ENCODE measurements around the gene DUSP9. TPM values are rescaled to one million over a fixed set of nuclear protein-coding genes. Genes with fewer than 3 reads are reported as not detected.

Gene DUSP9
- total RNA-seq, 1 donor from 2014 or later = 0.21 TPM

DNA sequence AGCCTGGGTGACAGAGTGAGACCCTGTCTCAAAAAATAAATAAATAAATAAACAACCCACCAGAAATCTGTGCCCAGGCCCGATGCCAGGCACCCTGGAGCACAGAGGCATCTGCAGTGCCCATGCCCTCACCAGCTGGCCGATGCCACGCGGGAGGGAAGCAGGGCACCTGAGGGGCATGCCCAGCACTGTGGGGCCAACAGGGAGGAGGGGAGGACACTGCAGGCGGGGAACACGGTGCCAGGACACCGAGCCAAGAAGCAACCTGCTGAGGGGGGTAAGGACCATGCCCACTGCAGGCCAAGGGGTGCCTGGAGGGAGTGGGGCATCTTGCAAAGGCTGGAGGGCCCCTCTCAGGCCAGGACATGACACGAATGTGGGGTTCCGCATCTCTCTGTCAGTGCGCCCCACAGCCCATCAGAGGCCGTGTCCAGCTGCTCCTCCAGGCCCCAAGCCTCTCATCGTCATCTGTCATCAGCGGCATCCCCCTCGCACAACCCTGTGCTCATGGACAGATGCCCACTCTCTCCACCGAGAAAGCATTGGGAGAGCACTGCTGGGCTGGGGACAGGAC lies 13.3 kb upstream of the DUSP9 start:
- no peak for DNase-seq (ENCODE audit: low spot score)
- H3K27me3 Mint-ChIP-seq (ENCODE audit: insufficient read depth, low read depth) = peaks cover 8% of the 10 kb centered on the region
- no peak overlapping the region for H3K4me3 ChIP-seq
- no peaks in the 10 kb centered on the region for H3K79me2 ChIP-seq (ENCODE audit: low read depth)
- H3K9me3 ChIP-seq (ENCODE audit: low read depth) = no peaks in the 10 kb centered on the region
- H3K27me3 ChIP-seq = no peaks in the 10 kb centered on the region
- no peaks in the 10 kb centered on the region for H4K20me1 ChIP-seq (ENCODE audit: low read depth)
- no peaks in the 10 kb centered on the region for H3K4me1 ChIP-seq
- H3K4me1 Mint-ChIP-seq = peaks cover 5% of the 10 kb centered on the region
- no peak overlapping the region for H3K4me2 ChIP-seq
- H3K4me3 Mint-ChIP-seq = no peak overlapping the region
- H3K27ac ChIP-seq = no peak overlapping the region
- H3K36me3 ChIP-seq = no peaks in the 10 kb centered on the region
- TF ChIP-seq CTCF (IDR thresholded peaks at IDR 0.05) (no peak), EZH2phosphoT487 (IDR thresholded peaks at IDR 0.05) (no peak), EZH2 (IDR thresholded peaks at IDR 0.05) (no peak)
- no peak overlapping the region for H2AFZ ChIP-seq (replicated peaks)
- H3K9ac ChIP-seq = no peak overlapping the region
- H3F3A ChIP-seq (ENCODE audit: low read depth) = no peaks in the 10 kb centered on the region
- no peaks in the 10 kb centered on the region for H3K36me3 Mint-ChIP-seq
- H3K9me3 Mint-ChIP-seq = peaks cover 33% of the 10 kb centered on the region
- H3K27ac Mint-ChIP-seq = no peak overlapping the region

DNA sequence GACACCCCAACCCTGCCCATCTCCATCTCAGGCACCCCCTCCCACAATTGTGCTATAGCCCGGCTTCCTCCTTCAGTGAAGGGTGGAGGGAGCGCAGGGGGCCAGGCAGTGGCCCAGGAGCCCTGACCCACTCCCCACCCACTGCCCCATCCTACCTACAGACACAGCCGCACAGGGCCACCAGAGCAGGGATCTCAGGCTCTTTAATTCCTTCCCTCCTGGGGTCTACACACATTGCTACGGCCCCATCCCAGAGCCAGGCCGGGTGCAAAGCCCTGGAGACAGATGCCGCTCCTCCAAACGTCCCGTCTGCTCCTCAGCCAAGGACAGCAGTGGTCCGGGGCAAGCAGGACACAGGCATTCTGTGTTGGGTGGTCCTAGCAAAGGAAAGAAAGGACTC lies 12.8 kb upstream of the DUSP9 start:
- no peak overlapping the region for H3K4me3 Mint-ChIP-seq

GRCh38 chrX:153634832-153635231 lies 12.2 kb upstream of the DUSP9 start:
- no peak overlapping the region for H3K27ac Mint-ChIP-seq
- peaks cover 10% of the 10 kb centered on the region for H3K27me3 Mint-ChIP-seq (ENCODE audit: insufficient read depth, low read depth)
- H3K9me3 Mint-ChIP-seq = peaks cover 29% of the 10 kb centered on the region
- peaks cover 5% of the 10 kb centered on the region for H3K4me1 Mint-ChIP-seq
- H3K4me2 ChIP-seq = no peak overlapping the region
- no peaks in the 10 kb centered on the region for H4K20me1 ChIP-seq (ENCODE audit: low read depth)
- H3K79me2 ChIP-seq (ENCODE audit: low read depth) = no peaks in the 10 kb centered on the region
- no peaks in the 10 kb centered on the region for H3K36me3 Mint-ChIP-seq
- H3K9ac ChIP-seq = no peak overlapping the region
- no peak for DNase-seq (ENCODE audit: low spot score)
- TF ChIP-seq EZH2 (IDR thresholded peaks at IDR 0.05) = no peak
- TF ChIP-seq EZH2phosphoT487 (IDR thresholded peaks at IDR 0.05) = no peak
- no peak for TF ChIP-seq CTCF (IDR thresholded peaks at IDR 0.05)
- no peak overlapping the region for H3K27ac ChIP-seq
- no peaks in the 10 kb centered on the region for H3K4me1 ChIP-seq
- H3K4me3 ChIP-seq = no peak overlapping the region
- H3F3A ChIP-seq (ENCODE audit: low read depth) = no peaks in the 10 kb centered on the region
- no peak overlapping the region for H3K4me3 Mint-ChIP-seq
- peaks cover 5% of the 10 kb centered on the region for H3K27me3 ChIP-seq
- no peaks in the 10 kb centered on the region for H3K9me3 ChIP-seq (ENCODE audit: low read depth)
- no peak overlapping the region for H2AFZ ChIP-seq (replicated peaks)
- H3K36me3 ChIP-seq = no peaks in the 10 kb centered on the region

More for the DNA sequence above, 12.8 kb upstream of the DUSP9 start:
- H3K4me1 ChIP-seq = no peaks in the 10 kb centered on the region
- no peak overlapping the region for H2AFZ ChIP-seq (replicated peaks)
- Mint-ChIP-seq H3K27ac (peak overlapping the region; percentile 47), H3K36me3 (no peaks in the 10 kb centered on the region), H3K27me3 (ENCODE audit: insufficient read depth, low read depth) (peaks cover 10% of the 10 kb centered on the region), H3K4me1 (peaks cover 5% of the 10 kb centered on the region), H3K9me3 (peaks cover 30% of the 10 kb centered on the region)
- no peaks in the 10 kb centered on the region for H3F3A ChIP-seq (ENCODE audit: low read depth)
- no peaks in the 10 kb centered on the region for H3K79me2 ChIP-seq (ENCODE audit: low read depth)
- H3K9me3 ChIP-seq (ENCODE audit: low read depth) = no peaks in the 10 kb centered on the region
- no peaks in the 10 kb centered on the region for H3K27me3 ChIP-seq
- TF ChIP-seq CTCF (IDR thresholded peaks at IDR 0.05) = no peak
- TF ChIP-seq EZH2 (IDR thresholded peaks at IDR 0.05) = no peak
- no peak for TF ChIP-seq EZH2phosphoT487 (IDR thresholded peaks at IDR 0.05)
- H3K4me2 ChIP-seq = no peak overlapping the region
- DNase-seq (ENCODE audit: low spot score) = no peak
- no peaks in the 10 kb centered on the region for H4K20me1 ChIP-seq (ENCODE audit: low read depth)
- H3K27ac ChIP-seq = no peak overlapping the region
- no peak overlapping the region for H3K9ac ChIP-seq
- no peaks in the 10 kb centered on the region for H3K36me3 ChIP-seq
- no peak overlapping the region for H3K4me3 ChIP-seq
